HCT116 (cell line): ENCODE measurements around the gene DENND2A. TPM values are rescaled to one million over a fixed set of nuclear protein-coding genes. Genes with fewer than 3 reads are reported as not detected.

Experiments used
- ATAC-seq: fragments of 200-7000 bp; cut with Tn5 transposase; 2 replicates; pipeline ENCODE4 v1.9.1; 2020; ENCODE audit warnings: mild to moderate bottlenecking, moderate library complexity
- BruUV-seq: library from RNA; stranded (reverse); fragments of 400-500 nt; replicated peaks from 2 replicates; lab custom pipeline; 2021; lab: Mats Ljungman, UMichigan
- CTCF ChIA-PET: fragments of 300-600 bp; sonication (Branson Sonifier 250); formaldehyde crosslinking; loops from one replicate; lab custom pipeline; 2021; ENCODE audit warnings: antibody characterized with exemption; lab: Charles Lee
- POLR2A ChIA-PET: fragments of 300-600, 350-600 bp; sonication (Branson Sonifier 250); formaldehyde crosslinking; loops from one replicate; lab custom pipeline; 2021; ENCODE audit warnings: antibody characterized with exemption; lab: Charles Lee
- RAD21 ChIA-PET, 2 experiments: fragments of 300-600 bp; sonication (Branson Sonifier 250); formaldehyde crosslinking; loops; one replicate each; lab custom pipeline; 2023; ENCODE audit warnings: low total read pairs in 2 of 2; ENCODE audit not compliant: uncharacterized antibody in 2 of 2, unreplicated experiment in 2 of 2, low non-redundant PET in 1 of 2; lab: Charles Lee
- DNase-seq: peaks from one replicate; pipeline ENCODE4 v3.0.0-alpha.2; 2010; ENCODE audit warnings: low read depth, low spot score
- H2AFZ ChIP-seq: fragments of 200-600 bp; shearing (Covaris generic), sonication (generic); 2 replicates; pipeline ENCODE4 v1.6.1; 2017; ENCODE audit warnings: low read depth, mixed run types, mixed read lengths, antibody characterized with exemption, low read length; ENCODE audit not compliant: poor library complexity, severe bottlenecking
- H3K27ac ChIP-seq: 2 replicates; pipeline ENCODE4 v1.5.1; 2012; ENCODE audit warnings: low read depth, low read length
- H3K27me3 ChIP-seq: fragments of 200-600 bp; sonication (generic); 2 replicates; pipeline ENCODE4 v1.6.1; 2016; ENCODE audit warnings: mixed run types, low read length, mixed read lengths; ENCODE audit not compliant: insufficient read depth
- H3K36me3 ChIP-seq, 2 experiments: fragments of 200-500 bp in 1 of 2; fragments of 200-600 bp in 1 of 2; sonication (Bioruptor generic) in 1 of 2; sonication (generic) in 1 of 2; 2 replicates each; pipeline versions ENCODE4 v1.5.1 to v1.6.1; 2014 to 2016; ENCODE audit warnings: low read length in 2 of 2, inconsistent platforms in 1 of 2, mixed read lengths in 1 of 2, mixed run types in 1 of 2; ENCODE audit not compliant: insufficient read depth in 2 of 2, control insufficient read depth in 1 of 2
- H3K4me1 ChIP-seq, 2 experiments: fragments of 200-600 bp in 1 of 2; sonication (generic) in 1 of 2; 2 replicates each; pipeline versions ENCODE4 v1.5.1 to v1.6.1; 2012 to 2017; ENCODE audit warnings: low read length in 2 of 2, inconsistent platforms in 1 of 2, mild to moderate bottlenecking in 1 of 2, mixed read lengths in 1 of 2, mixed run types in 1 of 2, moderate library complexity in 1 of 2; ENCODE audit not compliant: insufficient read depth in 2 of 2, control insufficient read depth in 1 of 2
- H3K4me2 ChIP-seq: fragments of 200-600 bp; sonication (generic); 2 replicates; pipeline ENCODE4 v1.6.1; 2017; ENCODE audit warnings: mixed run types, low read length, mixed read lengths
- H3K4me3 ChIP-seq, 2 experiments: fragments of 200-600 bp in 1 of 2; sonication (generic) in 1 of 2; replicated peaks in 1 of 2; 2 replicates each; pipeline ENCODE4 v1.5.1; 2011 to 2016; ENCODE audit warnings: low read length in 2 of 2, control low read depth in 1 of 2, low read depth in 1 of 2, mild to moderate bottlenecking in 1 of 2, mixed read lengths in 1 of 2, mixed run types in 1 of 2
- H3K79me2 ChIP-seq: fragments of 200-600 bp; sonication (generic); 2 replicates; pipeline ENCODE4 v1.6.1; 2017; ENCODE audit warnings: mild to moderate bottlenecking, mixed run types, low read length, moderate library complexity, mixed read lengths; ENCODE audit not compliant: insufficient read depth
- H3K9ac ChIP-seq: fragments of 200-600 bp; sonication (generic); 2 replicates; pipeline ENCODE4 v1.6.1; 2016; ENCODE audit warnings: low read length, mixed read lengths
- H3K9me2 ChIP-seq: fragments of 200-600 bp; sonication (generic), shearing (Covaris generic); 2 replicates; pipeline ENCODE4 v1.6.1; 2017; ENCODE audit warnings: mixed run types, mild to moderate bottlenecking, moderate library complexity; ENCODE audit not compliant: insufficient read depth
- H3K9me3 ChIP-seq, 2 experiments: fragments of 200-500 bp in 1 of 2; fragments of 200-600 bp in 1 of 2; sonication (Bioruptor generic) in 1 of 2; sonication (generic) in 1 of 2; 2 replicates each; pipeline ENCODE4 v1.6.1; 2014 to 2017; ENCODE audit warnings: low read length in 2 of 2, mixed read lengths in 2 of 2, inconsistent platforms in 1 of 2, low read depth in 1 of 2, mild to moderate bottlenecking in 1 of 2, mixed run types in 1 of 2, moderate library complexity in 1 of 2; ENCODE audit not compliant: control insufficient read depth in 1 of 2, insufficient read depth in 1 of 2
- H4K20me1 ChIP-seq: fragments of 200-600 bp; sonication (generic), shearing (Covaris generic); 2 replicates; pipeline ENCODE4 v1.6.1; 2017; ENCODE audit warnings: mixed run types, mild to moderate bottlenecking, moderate library complexity; ENCODE audit not compliant: insufficient read depth
- CBX3 ChIP-seq: IDR thresholded peaks from 2 replicates; pipeline ENCODE4 v1.6.1; 2012; ENCODE audit warnings: low read depth
- EGR1 ChIP-seq: IDR thresholded peaks from 2 replicates; pipeline ENCODE4 v1.6.1; 2012; ENCODE audit warnings: low read depth
- ELF1 ChIP-seq: IDR thresholded peaks from 2 replicates; pipeline ENCODE4 v1.6.1; 2012; ENCODE audit warnings: low read depth, borderline replicate concordance
- EZH2 ChIP-seq: fragments of 200-600 bp; sonication (generic); IDR thresholded peaks from 2 replicates; pipeline ENCODE4 v1.6.1; 2017; ENCODE audit warnings: antibody characterized with exemption, mixed run types
- JUND ChIP-seq: IDR thresholded peaks from 2 replicates; pipeline ENCODE4 v1.6.1; 2012
- RAD21 ChIP-seq: IDR thresholded peaks from 2 replicates; pipeline ENCODE4 v1.6.1; 2012; ENCODE audit warnings: low read depth, mild to moderate bottlenecking
- SP1 ChIP-seq: IDR thresholded peaks from 2 replicates; pipeline ENCODE4 v1.6.1; 2012; ENCODE audit warnings: low read depth
- TCF7L2 ChIP-seq: IDR thresholded peaks from 2 replicates; pipeline ENCODE4 v1.7.0; 2011; ENCODE audit warnings: borderline replicate concordance, inconsistent platforms; ENCODE audit not compliant: insufficient read depth, insufficient read length; ENCODE audit errors: extremely low read depth
- YY1 ChIP-seq: IDR thresholded peaks from 2 replicates; pipeline ENCODE4 v1.6.1; 2011; ENCODE audit warnings: low read length, low read depth, moderate library complexity, mild to moderate bottlenecking; ENCODE audit not compliant: insufficient replicate concordance; ENCODE audit errors: extremely low read depth
- ZFX ChIP-seq: fragments of 450-650 bp; IDR thresholded peaks from 2 replicates; pipeline ENCODE4 v1.6.1; 2017
- ZNF274 ChIP-seq: fragments of 200-500 bp; sonication (Bioruptor generic); IDR thresholded peaks from 2 replicates; pipeline ENCODE4 v1.6.1; 2014; ENCODE audit warnings: mild to moderate bottlenecking, low read depth, low read length, inconsistent platforms
- intact Hi-C: fragments of 100-400 bp; cut with micrococcal nuclease; formaldehyde crosslinking; loops from 2 replicates; pipeline ENCODE4 v1.10.0; 2022
- total RNA-seq: library from RNA; stranded (reverse); gene quantifications from one replicate; pipeline ENCODE4 v1.2.1, GENCODE V29; 2021; ENCODE audit not compliant: unreplicated experiment
- TF ChIP-seq, protein P1 (sequence below), 3 experiments: fragments of 200-600 bp in 1 of 3; sonication (generic) in 1 of 3; IDR thresholded peaks in 2 of 3; conservative IDR thresholded peaks in 1 of 3; 2 replicates each; pipeline ENCODE4 v1.5.1; 2012 to 2017; ENCODE audit warnings: low read depth in 2 of 3, low read length in 2 of 3, antibody characterized with exemption in 1 of 3, borderline replicate concordance in 1 of 3, control low read depth in 1 of 3, mild to moderate bottlenecking in 1 of 3, mixed read lengths in 1 of 3, mixed run types in 1 of 3, moderate library complexity in 1 of 3; ENCODE audit not compliant: insufficient read depth in 1 of 3
- TF ChIP-seq, protein P2 (sequence below): IDR thresholded peaks from 2 replicates; pipeline ENCODE4 v1.6.1; 2011; ENCODE audit warnings: mild to moderate bottlenecking, low read length, moderate library complexity; ENCODE audit not compliant: insufficient replicate concordance; ENCODE audit errors: extremely low read depth
- TF ChIP-seq, protein P3 (sequence below): IDR thresholded peaks from 2 replicates; pipeline ENCODE4 v1.6.1; 2012

The DENND2A gene
- total RNA-seq, 1 experiment from 2014 or later = 0.12 TPM

- ChIA-PET CTCF (no interaction called here), POLR2A (no interaction called here), RAD21 (no interaction called here)
- H2AFZ ChIP-seq = no peak overlapping the region
- no peaks in the 10 kb centered on the region for H3K4me1 ChIP-seq
- H4K20me1 ChIP-seq = no peaks in the 10 kb centered on the region
- no peak overlapping the region for H3K9ac ChIP-seq
- no peaks in the 10 kb centered on the region for H3K79me2 ChIP-seq
- TF ChIP-seq RAD21 = no peak
- TF ChIP-seq ZNF274 = no peak
- intact Hi-C loops = no loop called here
- BruUV-seq = no TSS peak
- H3K4me2 ChIP-seq = no peak overlapping the region
- H3K36me3 ChIP-seq = no peaks in the 10 kb centered on the region
- H3K9me3 ChIP-seq = no peaks in the 10 kb centered on the region
- no peaks in the 10 kb centered on the region for H3K9me2 ChIP-seq
- H3K4me3 ChIP-seq = no peak overlapping the region
- H3K27ac ChIP-seq = no peak overlapping the region
- DNase-seq (no peak), ATAC-seq (no peak)
- no peaks in the 10 kb centered on the region for H3K27me3 ChIP-seq
These were observed 59.2 kb downstream of the DENND2A start for GRCh38 chr7:140581411-140581810.

DNA sequence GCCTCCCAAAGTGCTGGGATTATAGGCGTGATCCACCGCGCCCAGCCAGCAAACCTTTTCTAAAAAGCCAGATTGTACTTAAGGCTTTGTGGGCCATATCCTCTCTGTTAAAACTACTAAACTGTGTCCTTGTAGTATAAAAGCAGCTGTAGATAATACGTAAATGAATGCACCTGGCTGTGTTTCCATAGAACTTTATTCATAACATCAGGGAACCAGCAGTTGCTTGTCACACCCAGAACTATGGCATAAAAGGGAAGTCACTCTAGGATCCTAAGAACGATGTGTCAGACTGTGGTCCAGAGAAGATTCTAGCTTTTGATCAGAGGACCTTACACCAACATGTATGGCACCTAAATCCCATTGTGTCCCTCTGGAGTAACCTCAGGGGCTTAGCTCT is 63.0 kb downstream of the DENND2A start:
- CTCF ChIA-PET = no interaction called here
- Histone ChIP-seq H4K20me1 (no peaks in the 10 kb centered on the region), H3K27ac (no peak overlapping the region), H3K9me3 (no peaks in the 10 kb centered on the region), H3K27me3 (no peaks in the 10 kb centered on the region), H3K9ac (no peak overlapping the region), H3K4me2 (no peak overlapping the region), H3K9me2 (no peaks in the 10 kb centered on the region), H3K4me1 (no peaks in the 10 kb centered on the region), H3K4me3 (no peak overlapping the region), H3K79me2 (no peaks in the 10 kb centered on the region), H2AFZ (no peak overlapping the region), H3K36me3 (no peaks in the 10 kb centered on the region)
- ATAC-seq = no peak
- POLR2A ChIA-PET = no interaction called here
- RAD21 ChIA-PET = no interaction called here
- intact Hi-C loops = no loop called here
- BruUV-seq = no TSS peak
- no peak for DNase-seq
- no peak for TF ChIP-seq CBX3
- TF ChIP-seq, protein P1, sequence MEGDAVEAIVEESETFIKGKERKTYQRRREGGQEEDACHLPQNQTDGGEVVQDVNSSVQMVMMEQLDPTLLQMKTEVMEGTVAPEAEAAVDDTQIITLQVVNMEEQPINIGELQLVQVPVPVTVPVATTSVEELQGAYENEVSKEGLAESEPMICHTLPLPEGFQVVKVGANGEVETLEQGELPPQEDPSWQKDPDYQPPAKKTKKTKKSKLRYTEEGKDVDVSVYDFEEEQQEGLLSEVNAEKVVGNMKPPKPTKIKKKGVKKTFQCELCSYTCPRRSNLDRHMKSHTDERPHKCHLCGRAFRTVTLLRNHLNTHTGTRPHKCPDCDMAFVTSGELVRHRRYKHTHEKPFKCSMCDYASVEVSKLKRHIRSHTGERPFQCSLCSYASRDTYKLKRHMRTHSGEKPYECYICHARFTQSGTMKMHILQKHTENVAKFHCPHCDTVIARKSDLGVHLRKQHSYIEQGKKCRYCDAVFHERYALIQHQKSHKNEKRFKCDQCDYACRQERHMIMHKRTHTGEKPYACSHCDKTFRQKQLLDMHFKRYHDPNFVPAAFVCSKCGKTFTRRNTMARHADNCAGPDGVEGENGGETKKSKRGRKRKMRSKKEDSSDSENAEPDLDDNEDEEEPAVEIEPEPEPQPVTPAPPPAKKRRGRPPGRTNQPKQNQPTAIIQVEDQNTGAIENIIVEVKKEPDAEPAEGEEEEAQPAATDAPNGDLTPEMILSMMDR (IDR thresholded peaks at IDR 0.05 in 2 of 3, conservative IDR thresholded peaks at IDR 0.05 in 1 of 3; ENCODE audit: borderline replicate concordance in 1 of 3, insufficient read depth in 1 of 3, low read depth in 2 of 3, low read length in 2 of 3) = no peak
- TF ChIP-seq, protein P2, sequence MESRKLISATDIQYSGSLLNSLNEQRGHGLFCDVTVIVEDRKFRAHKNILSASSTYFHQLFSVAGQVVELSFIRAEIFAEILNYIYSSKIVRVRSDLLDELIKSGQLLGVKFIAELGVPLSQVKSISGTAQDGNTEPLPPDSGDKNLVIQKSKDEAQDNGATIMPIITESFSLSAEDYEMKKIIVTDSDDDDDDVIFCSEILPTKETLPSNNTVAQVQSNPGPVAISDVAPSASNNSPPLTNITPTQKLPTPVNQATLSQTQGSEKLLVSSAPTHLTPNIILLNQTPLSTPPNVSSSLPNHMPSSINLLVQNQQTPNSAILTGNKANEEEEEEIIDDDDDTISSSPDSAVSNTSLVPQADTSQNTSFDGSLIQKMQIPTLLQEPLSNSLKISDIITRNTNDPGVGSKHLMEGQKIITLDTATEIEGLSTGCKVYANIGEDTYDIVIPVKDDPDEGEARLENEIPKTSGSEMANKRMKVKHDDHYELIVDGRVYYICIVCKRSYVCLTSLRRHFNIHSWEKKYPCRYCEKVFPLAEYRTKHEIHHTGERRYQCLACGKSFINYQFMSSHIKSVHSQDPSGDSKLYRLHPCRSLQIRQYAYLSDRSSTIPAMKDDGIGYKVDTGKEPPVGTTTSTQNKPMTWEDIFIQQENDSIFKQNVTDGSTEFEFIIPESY = no peak
- no peak for TF ChIP-seq ELF1
- TF ChIP-seq, protein P3, sequence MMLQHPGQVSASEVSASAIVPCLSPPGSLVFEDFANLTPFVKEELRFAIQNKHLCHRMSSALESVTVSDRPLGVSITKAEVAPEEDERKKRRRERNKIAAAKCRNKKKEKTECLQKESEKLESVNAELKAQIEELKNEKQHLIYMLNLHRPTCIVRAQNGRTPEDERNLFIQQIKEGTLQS = no peak
- no peak for TF ChIP-seq RAD21
- TF ChIP-seq ZFX = no peak
- no peak for TF ChIP-seq JUND
- TF ChIP-seq TCF7L2 = no peak
- TF ChIP-seq EGR1 = no peak
- TF ChIP-seq EZH2 = no peak
- TF ChIP-seq YY1 = no peak
- TF ChIP-seq SP1 = no peak
